Progenitor cell of endocrine pancreas (in vitro differentiated cells): ENCODE results near the gene MIB1. TPM values are rescaled to one million over a fixed set of nuclear protein-coding genes. Genes with fewer than 3 reads are reported as not detected.
"Not testable (repeated sequence)": the region's sequence is repeated elsewhere in the genome, so short reads cannot be mapped to it uniquely, and the experiment has no call there.

ENCODE experiments used
- DNase-seq: peaks from one replicate; pipeline ENCODE4 v3.0.0; 2021; ENCODE audit warnings: low spot score; ENCODE audit not compliant: unreplicated experiment
- H3K27ac Mint-ChIP-seq: 2 replicates; pipeline ENCODE4 v1.8.0; 2021; ENCODE audit warnings: mild to moderate bottlenecking, moderate library complexity, mixed read lengths
- H3K27me3 Mint-ChIP-seq: 2 replicates; pipeline ENCODE4 v1.8.0; 2021; ENCODE audit warnings: mixed read lengths
- H3K36me3 Mint-ChIP-seq: 2 replicates; pipeline ENCODE4 v1.8.0; 2022; ENCODE audit warnings: mixed read lengths; ENCODE audit not compliant: insufficient read depth
- H3K4me1 Mint-ChIP-seq: 2 replicates; pipeline ENCODE4 v1.8.0; 2021; ENCODE audit warnings: low read depth, mixed read lengths
- H3K4me3 Mint-ChIP-seq: 2 replicates; pipeline ENCODE4 v1.8.0; 2021; ENCODE audit warnings: low read depth, mild to moderate bottlenecking, moderate library complexity, mixed read lengths
- H3K9me3 Mint-ChIP-seq: 2 replicates; pipeline ENCODE4 v1.8.0; 2021; ENCODE audit warnings: low read depth, mixed read lengths
- CTCF ChIP-seq: fragments of 200-600 bp; sonication (generic); IDR thresholded peaks from one replicate; pipeline ENCODE4 v1.5.0; 2021; ENCODE audit warnings: antibody characterized with exemption, mild to moderate bottlenecking; ENCODE audit not compliant: unreplicated experiment
- total RNA-seq: library from RNA; stranded (reverse); gene quantifications from 2 replicates; pipeline ENCODE4 v1.2.1, GENCODE V29; 2021

Gene MIB1
- total RNA-seq, 1 donor from 2014 or later = 79.5 TPM

GRCh38 chr18:21774722-21775121 lies 34.1 kb downstream of the MIB1 start:
- Mint-ChIP-seq H3K4me3 (no peak overlapping the region), H3K27me3 (no peaks in the 10 kb centered on the region), H3K27ac (no peak overlapping the region), H3K9me3 (no peaks in the 10 kb centered on the region), H3K36me3 (peaks cover 18% of the 10 kb centered on the region), H3K4me1 (peaks cover 4% of the 10 kb centered on the region)
- TF ChIP-seq CTCF = no peak
- DNase-seq = no peak

GRCh38 chr18:21777814-21778213 lies 37.2 kb downstream of the MIB1 start:
- Mint-ChIP-seq H3K27me3 (no peaks in the 10 kb centered on the region), H3K36me3 (peaks cover 29% of the 10 kb centered on the region), H3K27ac (peak overlapping the region; percentile 9), H3K4me1 (peaks cover 5% of the 10 kb centered on the region), H3K4me3 (no peak overlapping the region), H3K9me3 (no peaks in the 10 kb centered on the region)
- no peak for TF ChIP-seq CTCF
- DNase-seq = no peak

GRCh38 chr18:21786526-21786925 lies 45.9 kb downstream of the MIB1 start:
- no peak for TF ChIP-seq CTCF
- H3K27me3 Mint-ChIP-seq = no peaks in the 10 kb centered on the region
- peaks cover 50% of the 10 kb centered on the region for H3K36me3 Mint-ChIP-seq
- no peak overlapping the region for H3K4me3 Mint-ChIP-seq
- H3K27ac Mint-ChIP-seq = peak overlapping the region; percentile 15
- H3K4me1 Mint-ChIP-seq = peaks cover 5% of the 10 kb centered on the region
- peaks cover 3% of the 10 kb centered on the region for H3K9me3 Mint-ChIP-seq
- no peak for DNase-seq

- not testable (repeated sequence) for H3K27ac Mint-ChIP-seq
Observed at GRCh38 chr18:21796089-21796488, 55.5 kb downstream of the MIB1 start.

GRCh38 chr18:21798126-21798525 lies 57.5 kb downstream of the MIB1 start:
- H3K36me3 Mint-ChIP-seq = peaks cover 15% of the 10 kb centered on the region
- TF ChIP-seq CTCF = no peak
- H3K4me1 Mint-ChIP-seq = no peaks in the 10 kb centered on the region
- no peak overlapping the region for H3K4me3 Mint-ChIP-seq
- no peaks in the 10 kb centered on the region for H3K9me3 Mint-ChIP-seq
- no peak for DNase-seq
- H3K27me3 Mint-ChIP-seq = no peaks in the 10 kb centered on the region
- H3K27ac Mint-ChIP-seq = no peak overlapping the region

More at GRCh38 chr18:21796089-21796488, 55.5 kb downstream of the MIB1 start:
- DNase-seq, H3K4me3 Mint-ChIP-seq, H3K9me3 Mint-ChIP-seq, H3K4me1 Mint-ChIP-seq, H3K27me3 Mint-ChIP-seq: not testable (repeated sequence)
- peaks cover 12% of the 10 kb centered on the region for H3K36me3 Mint-ChIP-seq

GRCh38 chr18:21799721-21800120 lies 59.1 kb downstream of the MIB1 start:
- H3K4me3 Mint-ChIP-seq = no peak overlapping the region
- no peak for TF ChIP-seq CTCF
- H3K9me3 Mint-ChIP-seq = no peaks in the 10 kb centered on the region
- no peaks in the 10 kb centered on the region for H3K4me1 Mint-ChIP-seq
- H3K27ac Mint-ChIP-seq = no peak overlapping the region
- no peaks in the 10 kb centered on the region for H3K27me3 Mint-ChIP-seq
- DNase-seq = no peak
- peaks cover 21% of the 10 kb centered on the region for H3K36me3 Mint-ChIP-seq
